CD8-positive, alpha-beta memory T cell (primary cell): ENCODE measurements around the gene FBN2. TPM values are rescaled to one million over a fixed set of nuclear protein-coding genes. Genes with fewer than 3 reads are reported as not detected.

Experiments used
- CTCF ChIA-PET: fragments of 350-600 bp; sonication (Branson Sonifier 250); formaldehyde crosslinking; loops from one replicate; lab custom pipeline; 2021; ENCODE audit warnings: antibody characterized with exemption; lab: Charles Lee
- POLR2A ChIA-PET: fragments of 350-600 bp; sonication (Branson Sonifier 250); formaldehyde crosslinking; loops from one replicate; lab custom pipeline; 2021; ENCODE audit warnings: antibody characterized with exemption; lab: Charles Lee
- DNase-seq, 5 donors: peaks; one replicate each; pipeline versions ENCODE4 v3.0.0 to v3.0.0-alpha.2; 2020 to 2022; ENCODE audit warnings: mixed read lengths in 1 of 5
- H3K27ac ChIP-seq: one replicate; pipeline ENCODE4 v1.7.0; 2013; ENCODE audit warnings: low read depth, mild to moderate bottlenecking, low read length, moderate library complexity
- H3K27me3 ChIP-seq: 2 replicates; pipeline ENCODE4 v1.7.0; 2013; ENCODE audit warnings: low read length, mild to moderate bottlenecking; ENCODE audit not compliant: insufficient read depth, poor library complexity, severe bottlenecking
- H3K36me3 ChIP-seq: 2 replicates; pipeline ENCODE4 v1.7.0; 2013; ENCODE audit warnings: mild to moderate bottlenecking, low read length, moderate library complexity; ENCODE audit not compliant: insufficient read depth
- H3K4me1 ChIP-seq: 2 replicates; pipeline ENCODE4 v1.7.0; 2013; ENCODE audit warnings: mild to moderate bottlenecking, low read length, moderate library complexity; ENCODE audit not compliant: insufficient read depth
- H3K4me3 ChIP-seq: 2 replicates; pipeline ENCODE4 v1.7.0; 2013; ENCODE audit warnings: mild to moderate bottlenecking, low read length
- H3K9me3 ChIP-seq: 2 replicates; pipeline ENCODE4 v1.7.0; 2013; ENCODE audit warnings: mild to moderate bottlenecking, low read length
- H3K27ac Mint-ChIP-seq, 8 donors: one replicate each; pipeline ENCODE4 v1.8.0; 2020 to 2021; ENCODE audit warnings: mixed read lengths in 8 of 8, mild to moderate bottlenecking in 6 of 8, inconsistent platforms in 3 of 8, moderate library complexity in 3 of 8
- H3K27me3 Mint-ChIP-seq, 2 donors: one replicate each; pipeline ENCODE4 v1.8.0; 2020 to 2021; ENCODE audit warnings: mixed read lengths in 2 of 2, mild to moderate bottlenecking in 1 of 2, moderate library complexity in 1 of 2
- H3K36me3 Mint-ChIP-seq, 3 donors: one replicate each; pipeline ENCODE4 v1.8.0; 2020 to 2021; ENCODE audit warnings: mixed read lengths in 3 of 3, inconsistent platforms in 1 of 3, mild to moderate bottlenecking in 1 of 3
- H3K4me1 Mint-ChIP-seq, 3 donors: one replicate each; pipeline ENCODE4 v1.8.0; 2020 to 2021; ENCODE audit warnings: mixed read lengths in 3 of 3, inconsistent platforms in 1 of 3, mild to moderate bottlenecking in 1 of 3
- H3K4me3 Mint-ChIP-seq, 7 donors: one replicate each; pipeline ENCODE4 v1.8.0; 2020 to 2021; ENCODE audit warnings: mixed read lengths in 7 of 7, mild to moderate bottlenecking in 6 of 7, moderate library complexity in 4 of 7, inconsistent platforms in 2 of 7
- H3K9me3 Mint-ChIP-seq, 5 donors: one replicate each; pipeline ENCODE4 v1.8.0; 2020 to 2022; ENCODE audit warnings: mixed read lengths in 5 of 5, mild to moderate bottlenecking in 3 of 5, moderate library complexity in 2 of 5, inconsistent platforms in 1 of 5
- polyA plus RNA-seq: library from polyadenylated mRNA; unstranded; fragments of 300-500 nt; fragmentation: Illumina TruSeq; gene quantifications from one replicate; pipeline ENCODE4 v1.2.3, GENCODE V29; 2021
- total RNA-seq, 2 experiments: library from RNA; stranded (reverse); gene quantifications; one replicate each; pipeline ENCODE4 v1.2.3, GENCODE V29; 2021

FBN2 gene
- total and polyA plus RNA-seq, 3 experiments from 2014 or later: 0.09 to 0.20 TPM; not detected in 1

DNA sequence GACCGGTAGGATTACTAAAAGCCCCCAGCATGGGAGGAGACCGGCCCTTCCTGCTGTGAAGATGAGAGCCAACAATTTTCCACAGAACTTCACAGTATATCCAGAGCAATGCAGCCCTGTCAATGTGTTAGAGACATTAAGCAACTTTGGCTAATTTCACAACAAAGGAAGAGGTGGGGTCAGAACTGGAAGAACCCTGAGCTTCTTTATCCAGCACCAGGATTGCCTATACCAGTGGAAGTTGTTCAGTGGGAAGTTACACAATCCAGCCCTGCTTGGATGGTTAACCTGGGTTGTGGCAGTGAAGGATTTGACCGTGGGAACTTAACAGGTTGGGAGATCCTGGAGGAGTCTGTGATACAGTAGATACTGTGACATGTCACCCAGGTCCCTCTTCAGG lies 197.0 kb downstream of the FBN2 start:
- POLR2A ChIA-PET: no interaction called here
- DNase-seq: no peak
- no peak overlapping the region for H3K4me3 Mint-ChIP-seq
- no peaks in the 10 kb centered on the region for H3K36me3 Mint-ChIP-seq
- H3K36me3 ChIP-seq: no peaks in the 10 kb centered on the region
- no peak overlapping the region for H3K27ac Mint-ChIP-seq
- no peaks in the 10 kb centered on the region for H3K27me3 ChIP-seq
- no peak overlapping the region for H3K27ac ChIP-seq
- H3K9me3 Mint-ChIP-seq: peaks cover 0 to 3% (median 0%) of the 10 kb centered on the region in 5 donors
- no peaks in the 10 kb centered on the region for H3K9me3 ChIP-seq
- peaks cover 0 to 3% of the 10 kb centered on the region in 2 donors for H3K27me3 Mint-ChIP-seq
- no peak overlapping the region for H3K4me3 ChIP-seq
- CTCF ChIA-PET: no interaction called here
- no peaks in the 10 kb centered on the region for H3K4me1 Mint-ChIP-seq
- no peaks in the 10 kb centered on the region for H3K4me1 ChIP-seq

DNA sequence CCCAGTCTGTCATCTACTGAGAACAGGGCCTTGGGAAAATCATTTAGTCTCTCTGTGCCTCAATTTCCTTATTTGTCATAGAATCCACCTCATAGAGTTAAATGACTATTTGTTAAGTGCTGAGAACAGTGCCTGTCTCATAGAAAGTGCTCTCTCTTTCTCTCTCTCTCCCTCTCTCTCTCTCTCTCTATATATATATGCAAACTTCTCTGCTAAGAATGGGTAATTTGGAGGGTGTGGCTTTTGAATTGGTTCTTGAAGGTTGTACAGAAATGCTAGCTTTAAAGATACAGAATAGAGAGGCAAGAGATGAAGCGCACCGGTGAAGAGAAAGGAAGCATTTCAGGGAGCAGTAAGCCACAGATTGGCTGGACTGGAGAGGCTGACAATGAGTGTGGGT lies 197.4 kb downstream of the FBN2 start:
- H3K36me3 ChIP-seq: no peaks in the 10 kb centered on the region
- H3K4me1 Mint-ChIP-seq: no peaks in the 10 kb centered on the region
- DNase-seq: no peak
- no peak overlapping the region for H3K27ac Mint-ChIP-seq
- no peaks in the 10 kb centered on the region for H3K27me3 ChIP-seq
- no peaks in the 10 kb centered on the region for H3K9me3 ChIP-seq
- CTCF ChIA-PET: no interaction called here
- peaks cover 0 to 3% of the 10 kb centered on the region in 2 donors for H3K27me3 Mint-ChIP-seq
- H3K4me1 ChIP-seq: no peaks in the 10 kb centered on the region
- no peak overlapping the region for H3K4me3 ChIP-seq
- no peak overlapping the region for H3K27ac ChIP-seq
- no peaks in the 10 kb centered on the region for H3K36me3 Mint-ChIP-seq
- peaks cover 0 to 3% (median 0%) of the 10 kb centered on the region in 5 donors for H3K9me3 Mint-ChIP-seq
- POLR2A ChIA-PET: no interaction called here
- H3K4me3 Mint-ChIP-seq: no peak overlapping the region

DNA sequence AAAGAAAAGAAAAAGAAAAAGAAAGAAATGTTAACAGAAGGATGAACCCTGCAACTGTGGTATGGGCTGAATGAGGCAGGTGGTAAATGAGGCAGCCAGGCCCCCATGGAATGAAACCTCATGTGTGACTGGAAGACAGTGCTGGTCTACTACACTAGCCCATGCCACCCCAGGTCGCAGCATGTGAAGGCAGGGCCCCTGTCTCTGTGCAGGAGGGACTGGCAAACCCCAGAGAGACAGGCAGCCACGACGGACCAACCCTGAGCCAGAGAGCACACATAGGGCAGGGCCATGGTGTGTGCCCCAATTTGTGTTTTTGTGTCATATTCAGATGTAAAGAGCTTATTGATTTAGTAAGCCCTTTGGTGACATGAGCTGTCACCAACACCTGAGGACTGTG lies 198.5 kb downstream of the FBN2 start:
- H3K36me3 Mint-ChIP-seq: no peaks in the 10 kb centered on the region
- H3K4me3 Mint-ChIP-seq: no peak overlapping the region
- H3K9me3 Mint-ChIP-seq: peaks cover 0 to 3% (median 0%) of the 10 kb centered on the region in 5 donors
- no peak for DNase-seq
- Histone ChIP-seq H3K27me3 (no peaks in the 10 kb centered on the region), H3K9me3 (no peaks in the 10 kb centered on the region), H3K36me3 (no peaks in the 10 kb centered on the region), H3K4me3 (no peak overlapping the region), H3K4me1 (no peaks in the 10 kb centered on the region), H3K27ac (no peak overlapping the region)
- ChIA-PET POLR2A (no interaction called here), CTCF (no interaction called here)
- peaks cover 0 to 3% of the 10 kb centered on the region in 2 donors for H3K27me3 Mint-ChIP-seq
- H3K4me1 Mint-ChIP-seq: no peaks in the 10 kb centered on the region
- H3K27ac Mint-ChIP-seq: no peak overlapping the region

DNA sequence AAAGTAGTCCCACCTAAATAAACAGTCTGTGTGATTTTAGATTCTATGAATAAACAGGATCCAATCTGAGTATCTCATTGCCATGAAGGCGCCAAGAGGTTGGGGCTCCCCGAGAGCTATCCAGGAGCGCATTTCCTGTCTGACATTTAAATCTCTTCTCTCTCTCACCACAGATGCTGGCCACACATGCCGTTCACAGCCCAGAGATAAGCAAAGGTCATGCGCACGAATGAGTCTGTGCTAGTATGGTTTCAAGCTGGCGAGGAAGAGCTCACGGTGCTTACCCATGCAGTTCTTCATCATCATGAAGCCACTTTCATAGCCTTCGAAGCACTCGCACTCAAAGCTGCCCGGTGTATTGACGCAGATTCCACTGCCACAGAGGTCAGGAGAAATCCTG lies 199.4 kb downstream of the FBN2 start:
- Histone ChIP-seq H3K9me3 (no peaks in the 10 kb centered on the region), H3K27me3 (no peaks in the 10 kb centered on the region), H3K27ac (no peak overlapping the region), H3K4me3 (no peak overlapping the region), H3K4me1 (no peaks in the 10 kb centered on the region), H3K36me3 (no peaks in the 10 kb centered on the region)
- Mint-ChIP-seq H3K27ac (no peak overlapping the region), H3K4me3 (no peak overlapping the region), H3K4me1 (no peaks in the 10 kb centered on the region), H3K9me3 (peaks cover 0 to 4% (median 0%) of the 10 kb centered on the region in 5 donors), H3K27me3 (peaks cover 0 to 3% of the 10 kb centered on the region in 2 donors), H3K36me3 (no peaks in the 10 kb centered on the region)
- CTCF ChIA-PET: no interaction called here
- POLR2A ChIA-PET: no interaction called here
- DNase-seq: no peak

DNA sequence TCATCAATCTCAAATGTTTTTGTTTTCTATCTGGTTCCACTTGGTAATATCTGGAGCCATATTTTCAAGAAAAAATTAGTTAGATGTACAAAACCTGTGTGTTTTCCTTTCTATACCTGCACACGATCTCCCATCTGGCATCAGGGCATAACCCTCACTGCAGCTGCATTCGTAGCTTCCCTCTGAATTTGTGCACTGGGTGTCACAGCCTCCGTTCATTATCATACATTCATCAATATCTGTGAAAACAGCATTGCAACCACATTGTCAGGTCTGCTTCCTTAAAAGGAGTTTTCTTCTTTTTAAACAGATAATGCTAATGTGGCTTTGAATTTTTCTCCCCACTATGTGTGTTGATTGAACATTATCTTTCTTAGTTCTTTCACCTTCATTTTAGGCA lies 202.7 kb downstream of the FBN2 start:
- ChIA-PET POLR2A (no interaction called here), CTCF (no interaction called here)
- H3K4me3 ChIP-seq: no peak overlapping the region
- DNase-seq: no peak
- H3K36me3 ChIP-seq: no peaks in the 10 kb centered on the region
- H3K4me1 ChIP-seq: no peaks in the 10 kb centered on the region
- Mint-ChIP-seq H3K27me3 (no peaks in the 10 kb centered on the region), H3K36me3 (no peaks in the 10 kb centered on the region), H3K9me3 (peaks cover 0 to 1% (median 0%) of the 10 kb centered on the region in 5 donors), H3K4me1 (no peaks in the 10 kb centered on the region), H3K4me3 (no peak overlapping the region), H3K27ac (no peak overlapping the region)
- H3K27ac ChIP-seq: no peak overlapping the region
- no peaks in the 10 kb centered on the region for H3K27me3 ChIP-seq
- H3K9me3 ChIP-seq: no peaks in the 10 kb centered on the region

DNA sequence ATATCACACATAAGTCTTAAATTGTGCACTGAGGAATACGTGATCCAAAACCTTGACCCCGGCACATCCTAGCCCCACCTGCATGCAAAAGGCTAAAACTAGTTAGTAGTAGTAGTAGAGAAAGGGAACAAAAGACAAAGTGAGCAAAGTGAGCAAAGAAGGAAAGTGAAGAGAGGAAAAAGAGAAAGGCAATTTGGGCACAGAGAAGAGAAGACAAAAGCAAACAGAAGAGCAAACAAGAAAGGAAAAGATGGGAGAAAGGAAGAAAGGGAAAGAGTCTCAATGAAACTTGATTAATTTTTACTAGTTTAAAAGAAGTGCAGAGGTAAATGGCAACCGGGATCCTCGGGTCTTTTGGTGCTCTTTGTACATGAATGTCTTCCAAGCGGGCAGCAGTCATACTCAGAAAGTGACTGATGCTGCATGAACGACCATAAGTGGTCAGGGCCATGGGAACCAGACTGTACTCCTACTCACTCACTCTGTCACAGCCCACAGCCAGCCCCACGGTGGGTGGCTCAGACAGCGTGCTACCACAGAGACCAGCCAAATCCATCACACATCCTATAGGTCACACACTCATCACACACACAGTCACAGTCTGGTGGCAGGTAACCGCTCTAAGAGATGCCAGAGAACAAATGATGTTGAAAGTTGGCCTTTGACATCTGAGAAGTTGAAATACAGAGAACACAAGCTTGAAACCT lies 203.9 kb downstream of the FBN2 start:
- H3K27ac ChIP-seq: no peak overlapping the region
- Mint-ChIP-seq H3K4me3 (no peak overlapping the region), H3K27me3 (no peaks in the 10 kb centered on the region), H3K36me3 (no peaks in the 10 kb centered on the region), H3K4me1 (no peaks in the 10 kb centered on the region), H3K27ac (no peak overlapping the region), H3K9me3 (peaks cover 0 to 1% (median 0%) of the 10 kb centered on the region in 5 donors)
- H3K36me3 ChIP-seq: no peaks in the 10 kb centered on the region
- ChIA-PET POLR2A (no interaction called here), CTCF (no interaction called here)
- no peaks in the 10 kb centered on the region for H3K27me3 ChIP-seq
- DNase-seq: no peak
- H3K4me3 ChIP-seq: no peak overlapping the region
- H3K9me3 ChIP-seq: no peaks in the 10 kb centered on the region
- no peaks in the 10 kb centered on the region for H3K4me1 ChIP-seq

DNA sequence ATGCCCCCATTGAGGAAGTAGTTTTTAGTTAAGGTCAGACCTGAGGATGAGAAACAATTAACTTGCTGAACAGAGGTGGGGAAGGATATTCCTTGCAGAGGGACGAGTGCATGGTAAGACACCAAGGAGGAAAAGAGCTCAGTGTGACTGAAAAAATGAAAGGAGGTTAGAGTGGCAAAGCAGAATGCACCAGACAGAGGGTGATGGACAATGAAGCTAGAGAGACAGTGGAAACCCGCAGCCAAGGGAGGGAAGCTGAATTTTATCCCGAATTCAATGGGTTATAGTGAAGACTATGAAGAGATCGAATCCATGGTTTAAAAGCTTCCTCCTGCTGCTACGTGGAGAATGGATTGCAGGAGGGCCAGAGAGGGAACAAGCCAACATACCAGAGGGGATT lies 206.8 kb downstream of the FBN2 start:
- H3K9me3 ChIP-seq: no peaks in the 10 kb centered on the region
- Mint-ChIP-seq H3K36me3 (no peaks in the 10 kb centered on the region), H3K27ac (peak overlapping the region in 1 of 8 donors; percentile 62), H3K9me3 (peaks cover 0 to 3% (median 0%) of the 10 kb centered on the region in 5 donors), H3K4me1 (no peaks in the 10 kb centered on the region), H3K27me3 (no peaks in the 10 kb centered on the region), H3K4me3 (no peak overlapping the region)
- H3K4me1 ChIP-seq: no peaks in the 10 kb centered on the region
- DNase-seq: no peak
- POLR2A ChIA-PET: no interaction called here
- no peak overlapping the region for H3K27ac ChIP-seq
- H3K36me3 ChIP-seq: no peaks in the 10 kb centered on the region
- CTCF ChIA-PET: no interaction called here
- H3K27me3 ChIP-seq: no peaks in the 10 kb centered on the region
- no peak overlapping the region for H3K4me3 ChIP-seq

DNA sequence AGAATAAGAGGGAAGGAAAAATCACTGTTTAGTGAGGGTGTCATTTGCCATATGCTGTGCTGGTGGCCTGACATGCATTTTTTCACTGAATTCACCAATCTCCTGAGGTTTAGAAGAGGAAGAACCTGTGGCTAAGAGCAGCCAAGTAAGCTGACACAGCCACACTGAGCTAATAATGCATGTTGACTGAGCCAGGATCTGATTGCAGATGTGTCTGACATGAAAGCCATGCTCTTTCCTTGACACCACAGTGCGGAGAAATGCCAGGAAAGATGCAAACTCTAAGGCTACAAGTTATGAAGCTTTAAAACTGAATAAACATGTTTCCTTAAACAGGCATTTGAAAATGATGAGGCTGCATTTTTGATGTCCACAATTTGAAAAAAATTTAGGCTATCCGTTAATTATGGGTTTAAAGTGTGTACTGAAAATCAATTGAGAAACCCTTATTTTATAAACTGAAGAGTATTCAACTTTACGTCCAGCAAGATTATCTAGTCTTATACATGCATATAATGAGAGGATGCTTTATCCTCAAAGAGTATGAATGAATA lies 208.6 kb downstream of the FBN2 start:
- no peaks in the 10 kb centered on the region for H3K9me3 ChIP-seq
- Mint-ChIP-seq H3K9me3 (peaks cover 0 to 3% (median 2%) of the 10 kb centered on the region in 5 donors), H3K36me3 (no peaks in the 10 kb centered on the region), H3K27ac (no peak overlapping the region), H3K27me3 (peaks cover 0 to 2% of the 10 kb centered on the region in 2 donors), H3K4me1 (no peaks in the 10 kb centered on the region), H3K4me3 (no peak overlapping the region)
- ChIA-PET POLR2A (no interaction called here), CTCF (no interaction called here)
- H3K4me3 ChIP-seq: no peak overlapping the region
- no peak for DNase-seq
- no peaks in the 10 kb centered on the region for H3K36me3 ChIP-seq
- no peaks in the 10 kb centered on the region for H3K4me1 ChIP-seq
- H3K27me3 ChIP-seq: no peaks in the 10 kb centered on the region
- H3K27ac ChIP-seq: no peak overlapping the region
